HL-60 (cell line): Measurements from ENCODE around the gene CNTNAP2.

ENCODE experiments used
- DNase-seq, 2 experiments: peaks; one replicate each; pipeline ENCODE4 v3.0.0-alpha.2; 2010 to 2020; ENCODE audit warnings: low read depth in 1 of 2, low spot score in 1 of 2
- H3K27ac ChIP-seq: fragments of 250-450 bp; sonication (Bioruptor Pico); replicated peaks from 2 replicates; pipeline ENCODE4 v1.5.1; 2020; ENCODE audit warnings: mild to moderate bottlenecking, moderate library complexity
- H3K27me3 ChIP-seq: fragments of 250-450 bp; sonication (Bioruptor Pico); 2 replicates; pipeline ENCODE4 v1.5.1; 2021; ENCODE audit warnings: mild to moderate bottlenecking, moderate library complexity; ENCODE audit not compliant: insufficient read depth, poor library complexity, severe bottlenecking
- H3K4me3 ChIP-seq: replicated peaks from 2 replicates; pipeline ENCODE4 v1.5.1; 2011; ENCODE audit warnings: mild to moderate bottlenecking, control low read depth, low read length; ENCODE audit not compliant: insufficient read depth
- GABPA ChIP-seq: IDR thresholded peaks from 2 replicates; pipeline ENCODE4 v1.6.1; 2012; ENCODE audit warnings: low read depth
- POLR2AphosphoS5 ChIP-seq: IDR thresholded peaks from 2 replicates; pipeline ENCODE4 v1.6.1; 2012; ENCODE audit warnings: low read depth
- SPI1 ChIP-seq: IDR thresholded peaks from 2 replicates; pipeline ENCODE4 v1.6.1; 2012; ENCODE audit warnings: low read depth, mild to moderate bottlenecking, borderline replicate concordance
- TF ChIP-seq, protein P1 (sequence below): IDR thresholded peaks from one replicate; pipeline ENCODE4 v1.5.1; 2011; ENCODE audit warnings: low read length, control low read depth, inconsistent platforms; ENCODE audit not compliant: insufficient read depth
- TF ChIP-seq, protein P2 (sequence below): IDR thresholded peaks from 2 replicates; pipeline ENCODE4 v1.6.1; 2012; ENCODE audit warnings: low read depth; ENCODE audit not compliant: insufficient replicate concordance

The CNTNAP2 gene

DNA sequence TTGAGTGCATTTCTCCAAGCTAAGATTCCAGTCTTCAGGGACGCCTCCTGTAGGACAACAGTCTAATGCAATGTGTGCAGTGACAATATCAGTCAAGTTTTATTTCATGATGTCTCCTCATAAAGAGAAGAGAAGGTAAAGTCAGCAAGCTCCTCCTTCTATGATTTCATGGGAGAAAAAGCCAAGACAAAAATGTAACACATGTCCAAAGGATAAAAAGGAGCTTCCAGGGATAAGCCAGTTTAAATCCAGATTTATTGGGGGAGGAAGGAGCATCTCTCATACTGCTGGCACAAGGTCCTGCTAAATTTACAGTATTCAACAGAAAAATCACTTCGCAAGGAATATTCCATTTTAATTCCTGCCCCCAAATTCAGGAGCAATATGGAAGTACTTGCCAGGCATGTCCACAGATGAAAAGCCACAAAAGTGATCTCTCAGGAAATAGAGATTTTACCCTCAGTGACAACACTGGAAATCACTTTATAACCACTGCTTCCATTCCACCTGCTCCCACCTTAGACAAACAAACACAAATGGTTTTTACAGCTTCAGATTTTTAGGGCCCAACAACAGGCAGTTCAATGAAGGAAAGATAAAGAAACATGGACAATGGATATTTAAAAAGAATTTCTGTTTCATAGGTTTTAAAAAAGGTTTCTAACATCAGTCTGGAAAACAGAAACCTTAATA lies 1796.5 kb downstream of the CNTNAP2 start:
- TF ChIP-seq GABPA (no peak), POLR2AphosphoS5 (no peak), SPI1 (no peak)
- TF ChIP-seq, protein P1, sequence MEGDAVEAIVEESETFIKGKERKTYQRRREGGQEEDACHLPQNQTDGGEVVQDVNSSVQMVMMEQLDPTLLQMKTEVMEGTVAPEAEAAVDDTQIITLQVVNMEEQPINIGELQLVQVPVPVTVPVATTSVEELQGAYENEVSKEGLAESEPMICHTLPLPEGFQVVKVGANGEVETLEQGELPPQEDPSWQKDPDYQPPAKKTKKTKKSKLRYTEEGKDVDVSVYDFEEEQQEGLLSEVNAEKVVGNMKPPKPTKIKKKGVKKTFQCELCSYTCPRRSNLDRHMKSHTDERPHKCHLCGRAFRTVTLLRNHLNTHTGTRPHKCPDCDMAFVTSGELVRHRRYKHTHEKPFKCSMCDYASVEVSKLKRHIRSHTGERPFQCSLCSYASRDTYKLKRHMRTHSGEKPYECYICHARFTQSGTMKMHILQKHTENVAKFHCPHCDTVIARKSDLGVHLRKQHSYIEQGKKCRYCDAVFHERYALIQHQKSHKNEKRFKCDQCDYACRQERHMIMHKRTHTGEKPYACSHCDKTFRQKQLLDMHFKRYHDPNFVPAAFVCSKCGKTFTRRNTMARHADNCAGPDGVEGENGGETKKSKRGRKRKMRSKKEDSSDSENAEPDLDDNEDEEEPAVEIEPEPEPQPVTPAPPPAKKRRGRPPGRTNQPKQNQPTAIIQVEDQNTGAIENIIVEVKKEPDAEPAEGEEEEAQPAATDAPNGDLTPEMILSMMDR: no peak
- TF ChIP-seq, protein P2, sequence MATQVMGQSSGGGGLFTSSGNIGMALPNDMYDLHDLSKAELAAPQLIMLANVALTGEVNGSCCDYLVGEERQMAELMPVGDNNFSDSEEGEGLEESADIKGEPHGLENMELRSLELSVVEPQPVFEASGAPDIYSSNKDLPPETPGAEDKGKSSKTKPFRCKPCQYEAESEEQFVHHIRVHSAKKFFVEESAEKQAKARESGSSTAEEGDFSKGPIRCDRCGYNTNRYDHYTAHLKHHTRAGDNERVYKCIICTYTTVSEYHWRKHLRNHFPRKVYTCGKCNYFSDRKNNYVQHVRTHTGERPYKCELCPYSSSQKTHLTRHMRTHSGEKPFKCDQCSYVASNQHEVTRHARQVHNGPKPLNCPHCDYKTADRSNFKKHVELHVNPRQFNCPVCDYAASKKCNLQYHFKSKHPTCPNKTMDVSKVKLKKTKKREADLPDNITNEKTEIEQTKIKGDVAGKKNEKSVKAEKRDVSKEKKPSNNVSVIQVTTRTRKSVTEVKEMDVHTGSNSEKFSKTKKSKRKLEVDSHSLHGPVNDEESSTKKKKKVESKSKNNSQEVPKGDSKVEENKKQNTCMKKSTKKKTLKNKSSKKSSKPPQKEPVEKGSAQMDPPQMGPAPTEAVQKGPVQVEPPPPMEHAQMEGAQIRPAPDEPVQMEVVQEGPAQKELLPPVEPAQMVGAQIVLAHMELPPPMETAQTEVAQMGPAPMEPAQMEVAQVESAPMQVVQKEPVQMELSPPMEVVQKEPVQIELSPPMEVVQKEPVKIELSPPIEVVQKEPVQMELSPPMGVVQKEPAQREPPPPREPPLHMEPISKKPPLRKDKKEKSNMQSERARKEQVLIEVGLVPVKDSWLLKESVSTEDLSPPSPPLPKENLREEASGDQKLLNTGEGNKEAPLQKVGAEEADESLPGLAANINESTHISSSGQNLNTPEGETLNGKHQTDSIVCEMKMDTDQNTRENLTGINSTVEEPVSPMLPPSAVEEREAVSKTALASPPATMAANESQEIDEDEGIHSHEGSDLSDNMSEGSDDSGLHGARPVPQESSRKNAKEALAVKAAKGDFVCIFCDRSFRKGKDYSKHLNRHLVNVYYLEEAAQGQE: no peak
- no peak overlapping the region for H3K4me3 ChIP-seq
- no peak overlapping the region for H3K27ac ChIP-seq
- no peaks in the 10 kb centered on the region for H3K27me3 ChIP-seq
- DNase-seq: no peak

DNA sequence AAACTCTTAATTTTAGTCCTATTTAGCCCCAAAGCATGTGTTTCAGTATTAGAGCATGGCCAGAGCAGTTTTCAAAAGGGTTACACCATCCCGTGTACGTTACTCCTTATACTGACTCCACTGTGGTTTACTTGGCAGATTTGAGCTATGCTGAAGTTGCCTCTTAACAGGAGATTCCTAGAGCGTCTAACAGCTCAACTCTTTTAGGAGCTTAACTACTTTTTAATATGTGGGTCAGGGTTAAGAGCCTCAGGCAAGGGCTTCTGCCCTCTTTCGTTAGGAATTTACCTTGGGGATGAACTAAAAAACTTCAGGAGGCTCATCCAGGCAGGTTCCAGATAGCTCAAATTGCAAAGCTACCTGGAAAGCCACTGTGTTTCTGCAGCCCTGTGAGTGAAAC lies 1799.2 kb downstream of the CNTNAP2 start:
- TF ChIP-seq SPI1 (no peak), POLR2AphosphoS5 (no peak), GABPA (no peak)
- TF ChIP-seq, protein P1: no peak
- TF ChIP-seq, protein P2: no peak
- Histone ChIP-seq H3K4me3 (no peak overlapping the region), H3K27me3 (no peaks in the 10 kb centered on the region), H3K27ac (no peak overlapping the region)
- DNase-seq: no peak

DNA sequence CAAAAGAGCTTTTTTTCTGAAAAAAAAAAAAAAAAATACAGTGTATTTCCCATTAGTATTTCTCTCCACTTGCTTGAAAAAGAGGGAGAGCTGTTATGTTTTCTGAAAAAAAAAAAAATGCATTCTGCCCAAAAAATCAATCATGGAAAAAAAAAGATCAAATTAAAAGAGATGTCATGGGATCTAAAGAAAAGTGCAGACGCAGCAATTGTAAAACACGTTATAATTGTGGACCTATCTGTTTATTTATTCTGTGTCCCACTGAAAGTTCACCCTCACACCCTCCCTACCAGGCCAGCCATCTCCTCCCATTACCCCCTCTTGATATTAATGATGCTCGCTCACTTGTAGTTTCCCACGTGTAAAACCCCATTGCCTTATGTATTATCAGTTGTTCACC lies 1800.0 kb downstream of the CNTNAP2 start:
- no peaks in the 10 kb centered on the region for H3K27me3 ChIP-seq
- H3K4me3 ChIP-seq: no peak overlapping the region
- H3K27ac ChIP-seq: no peak overlapping the region
- no peak for TF ChIP-seq SPI1
- TF ChIP-seq, protein P1: no peak
- TF ChIP-seq, protein P2: no peak
- no peak for TF ChIP-seq GABPA
- no peak for TF ChIP-seq POLR2AphosphoS5
- no peak for DNase-seq
